Measurements from ENCODE around the gene AK3.

Gene AK3

DNA sequence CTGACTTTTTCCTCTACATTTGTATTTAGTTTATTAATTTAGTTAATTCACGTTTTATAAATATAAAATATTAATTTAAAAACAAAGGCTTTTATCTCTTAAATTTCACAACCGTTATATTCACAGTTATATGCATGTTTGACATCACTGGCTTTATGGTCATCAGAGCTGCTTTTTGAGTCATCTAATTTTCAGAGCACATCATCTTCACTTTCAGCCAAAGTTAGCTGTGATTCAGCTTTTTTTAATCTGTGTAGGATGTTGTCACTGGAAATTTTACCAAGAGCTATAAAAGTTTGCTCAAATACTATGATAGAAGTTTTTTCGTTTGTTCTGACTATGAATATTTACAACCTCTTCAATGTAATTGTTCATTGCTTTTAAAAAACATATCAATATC is 49.2 kb downstream of the AK3 start:
- H3K4me2 ChIP-seq (ENCODE audit: low read depth, low read length) = no peak overlapping the region
- peaks cover 48% of the 10 kb centered on the region for H3K79me2 ChIP-seq (ENCODE audit: low read length)
- H4K20me1 ChIP-seq (ENCODE audit: insufficient read depth, low read length) = no peaks in the 10 kb centered on the region; the same call in 1 of the 2 replicates
- TF ChIP-seq, protein P1, sequence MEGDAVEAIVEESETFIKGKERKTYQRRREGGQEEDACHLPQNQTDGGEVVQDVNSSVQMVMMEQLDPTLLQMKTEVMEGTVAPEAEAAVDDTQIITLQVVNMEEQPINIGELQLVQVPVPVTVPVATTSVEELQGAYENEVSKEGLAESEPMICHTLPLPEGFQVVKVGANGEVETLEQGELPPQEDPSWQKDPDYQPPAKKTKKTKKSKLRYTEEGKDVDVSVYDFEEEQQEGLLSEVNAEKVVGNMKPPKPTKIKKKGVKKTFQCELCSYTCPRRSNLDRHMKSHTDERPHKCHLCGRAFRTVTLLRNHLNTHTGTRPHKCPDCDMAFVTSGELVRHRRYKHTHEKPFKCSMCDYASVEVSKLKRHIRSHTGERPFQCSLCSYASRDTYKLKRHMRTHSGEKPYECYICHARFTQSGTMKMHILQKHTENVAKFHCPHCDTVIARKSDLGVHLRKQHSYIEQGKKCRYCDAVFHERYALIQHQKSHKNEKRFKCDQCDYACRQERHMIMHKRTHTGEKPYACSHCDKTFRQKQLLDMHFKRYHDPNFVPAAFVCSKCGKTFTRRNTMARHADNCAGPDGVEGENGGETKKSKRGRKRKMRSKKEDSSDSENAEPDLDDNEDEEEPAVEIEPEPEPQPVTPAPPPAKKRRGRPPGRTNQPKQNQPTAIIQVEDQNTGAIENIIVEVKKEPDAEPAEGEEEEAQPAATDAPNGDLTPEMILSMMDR (IDR thresholded peaks at IDR 0.05; ENCODE audit: low read length) = no peak
- TF ChIP-seq EZH2 (optimal IDR thresholded peaks at IDR 0.05; ENCODE audit: low read depth, low read length) = no peak
- peaks cover 18% of the 10 kb centered on the region for H3K4me1 ChIP-seq (ENCODE audit: low read length)
- no peak overlapping the region for H3K4me3 ChIP-seq (ENCODE audit: low read length)
- H3K9me2 ChIP-seq (replicated peaks; ENCODE audit: insufficient read depth, low read length) = no peaks in the 10 kb centered on the region
- H3F3A ChIP-seq (ENCODE audit: insufficient read depth, low read length) = peaks cover 25% of the 10 kb centered on the region
- no peaks in the 10 kb centered on the region; the same call in 1 of the 2 replicates for H3K36me3 ChIP-seq (replicated peaks; ENCODE audit: insufficient read depth, low read length)
- H3K9ac ChIP-seq (ENCODE audit: low read length) = no peak overlapping the region
- H2AFZ ChIP-seq (ENCODE audit: low read length) = no peak overlapping the region
- DNase-seq = no peak
- no peak overlapping the region for H3K27ac ChIP-seq (ENCODE audit: low read length)
- H3K9me3 ChIP-seq (replicated peaks; ENCODE audit: insufficient read depth, low read length) = no peaks in the 10 kb centered on the region
- no peaks in the 10 kb centered on the region for H3K27me3 ChIP-seq (replicated peaks; ENCODE audit: insufficient read depth, low read length)

DNA sequence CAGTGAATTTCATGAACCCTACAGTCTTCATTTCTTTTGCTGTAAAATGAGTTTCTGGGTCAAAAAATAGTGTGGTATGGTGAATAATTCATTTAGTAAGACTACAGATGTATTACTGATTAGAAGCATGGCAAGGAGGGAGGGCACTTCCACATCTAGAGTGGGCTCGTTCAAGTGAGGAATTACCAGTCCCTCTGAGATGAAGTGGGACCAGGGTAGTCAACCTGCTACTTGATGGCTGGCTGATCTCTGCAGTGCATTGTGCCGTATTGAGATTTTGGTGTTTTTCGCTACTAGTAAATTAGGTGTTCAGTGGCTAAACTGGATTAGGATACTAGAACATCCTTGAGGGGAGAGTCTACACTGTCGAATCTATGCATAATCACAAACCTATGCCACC is 50.9 kb downstream of the AK3 start:
- Histone ChIP-seq H3K9ac (ENCODE audit: low read length) (no peak overlapping the region), H3K27me3 (replicated peaks; ENCODE audit: insufficient read depth, low read length) (no peaks in the 10 kb centered on the region), H3K4me1 (ENCODE audit: low read length) (peaks cover 18% of the 10 kb centered on the region), H3K9me2 (replicated peaks; ENCODE audit: insufficient read depth, low read length) (no peaks in the 10 kb centered on the region), H3K9me3 (replicated peaks; ENCODE audit: insufficient read depth, low read length) (no peaks in the 10 kb centered on the region), H2AFZ (ENCODE audit: low read length) (no peak overlapping the region), H3K79me2 (ENCODE audit: low read length) (peaks cover 56% of the 10 kb centered on the region), H3K36me3 (replicated peaks; ENCODE audit: insufficient read depth, low read length) (peaks cover under 1% of the 10 kb centered on the region; the same call in 1 of the 2 replicates), H4K20me1 (ENCODE audit: insufficient read depth, low read length) (no peaks in the 10 kb centered on the region; the same call in 1 of the 2 replicates), H3K4me2 (ENCODE audit: low read depth, low read length) (peak overlapping the region; percentile 32), H3K27ac (ENCODE audit: low read length) (peak overlapping the region; percentile 38; the same call in 1 of the 2 replicates), H3F3A (ENCODE audit: insufficient read depth, low read length) (peaks cover 25% of the 10 kb centered on the region), H3K4me3 (ENCODE audit: low read length) (peak overlapping the region; percentile 2; the same call in 1 of the 2 replicates)
- DNase-seq = no peak
- TF ChIP-seq, protein P1 (IDR thresholded peaks at IDR 0.05; ENCODE audit: low read length) = no peak
- TF ChIP-seq EZH2phosphoT487 (IDR thresholded peaks at IDR 0.05; ENCODE audit: low read length) = no peak
- no peak for TF ChIP-seq EZH2 (optimal IDR thresholded peaks at IDR 0.05; ENCODE audit: low read depth, low read length)

DNA sequence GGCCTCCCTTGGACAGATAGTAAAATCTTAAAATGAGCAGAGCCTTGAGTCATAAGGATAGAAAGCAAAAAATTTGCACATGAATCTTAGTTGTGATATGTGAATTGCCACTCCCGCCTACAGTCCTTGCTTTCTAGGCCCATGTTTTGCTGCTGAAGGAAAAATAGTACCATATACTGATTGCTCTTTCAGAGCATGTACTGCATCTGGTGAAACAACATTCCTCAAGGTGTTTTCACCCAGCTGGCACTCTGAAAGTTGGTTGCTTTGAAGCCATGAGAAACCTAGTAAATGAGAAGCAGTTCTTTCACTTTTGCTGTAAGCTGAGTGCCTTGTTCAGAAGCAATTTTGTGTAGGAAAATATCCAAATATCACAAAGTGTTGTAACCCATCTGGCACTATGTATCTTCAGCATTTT is 51.3 kb downstream of the AK3 start:
- peak overlapping the region; percentile 2; the same call in 1 of the 2 replicates for H3K4me3 ChIP-seq (ENCODE audit: low read length)
- peak overlapping the region; percentile 38; the same call in 1 of the 2 replicates for H3K27ac ChIP-seq (ENCODE audit: low read length)
- peak; percentile 85 for DNase-seq
- H4K20me1 ChIP-seq (ENCODE audit: insufficient read depth, low read length) = no peaks in the 10 kb centered on the region; the same call in 1 of the 2 replicates
- H3K9me2 ChIP-seq (replicated peaks; ENCODE audit: insufficient read depth, low read length) = no peaks in the 10 kb centered on the region
- peak overlapping the region; percentile 32 for H3K4me2 ChIP-seq (ENCODE audit: low read depth, low read length)
- peaks cover 5% of the 10 kb centered on the region; the same call in 1 of the 2 replicates for H3K36me3 ChIP-seq (replicated peaks; ENCODE audit: insufficient read depth, low read length)
- no peak overlapping the region for H2AFZ ChIP-seq (ENCODE audit: low read length)
- H3K9ac ChIP-seq (ENCODE audit: low read length) = no peak overlapping the region
- TF ChIP-seq, protein P1 (IDR thresholded peaks at IDR 0.05; ENCODE audit: low read length) = no peak
- TF ChIP-seq EZH2 (optimal IDR thresholded peaks at IDR 0.05; ENCODE audit: low read depth, low read length) = no peak
- no peak for TF ChIP-seq EZH2phosphoT487 (IDR thresholded peaks at IDR 0.05; ENCODE audit: low read length)
- H3K9me3 ChIP-seq (replicated peaks; ENCODE audit: insufficient read depth, low read length) = no peaks in the 10 kb centered on the region
- H3F3A ChIP-seq (ENCODE audit: insufficient read depth, low read length) = peaks cover 25% of the 10 kb centered on the region
- H3K27me3 ChIP-seq (replicated peaks; ENCODE audit: insufficient read depth, low read length) = no peaks in the 10 kb centered on the region
- peaks cover 18% of the 10 kb centered on the region for H3K4me1 ChIP-seq (ENCODE audit: low read length)
- peaks cover 56% of the 10 kb centered on the region for H3K79me2 ChIP-seq (ENCODE audit: low read length)
